ENCODE data around the gene CALHM6.

CALHM6 gene

GRCh38 chr6:116465246-116465645 is 4.1 kb downstream of the CALHM6 start:
- no peak for DNase-seq (ENCODE audit: insufficient read length, low spot score)
- FAIRE-seq = peak; percentile 66
- TF ChIP-seq POU2F2 (IDR thresholded peaks at IDR 0.05; ENCODE audit: low read depth, low read length) = no peak
- TF ChIP-seq POLR2A (IDR thresholded peaks at IDR 0.05; ENCODE audit: low read depth, low read length) = no peak
- no peak for TF ChIP-seq PAX5 (IDR thresholded peaks at IDR 0.05; ENCODE audit: insufficient read depth, low read length, severe bottlenecking)
- no peak for TF ChIP-seq SPI1 (IDR thresholded peaks at IDR 0.05; ENCODE audit: low read depth, low read length)
- no peak for TF ChIP-seq TAF1 (IDR thresholded peaks at IDR 0.05; ENCODE audit: low read depth, low read length)
- no peak for TF ChIP-seq POLR2AphosphoS5 (IDR thresholded peaks at IDR 0.05; ENCODE audit: low read depth, low read length)

- FAIRE-seq = no peak
- TF ChIP-seq SPI1 (IDR thresholded peaks at IDR 0.05; ENCODE audit: low read depth, low read length) (no peak), TAF1 (IDR thresholded peaks at IDR 0.05; ENCODE audit: low read depth, low read length) (no peak), POU2F2 (IDR thresholded peaks at IDR 0.05; ENCODE audit: low read depth, low read length) (no peak), PAX5 (IDR thresholded peaks at IDR 0.05; ENCODE audit: insufficient read depth, low read length, severe bottlenecking) (no peak), POLR2AphosphoS5 (IDR thresholded peaks at IDR 0.05; ENCODE audit: low read depth, low read length) (no peak), POLR2A (IDR thresholded peaks at IDR 0.05; ENCODE audit: low read depth, low read length) (no peak)
- DNase-seq (ENCODE audit: insufficient read length, low spot score) = no peak
Measured at GRCh38 chr6:116467096-116467495, 5.9 kb downstream of the CALHM6 start.

- TF ChIP-seq SPI1 (IDR thresholded peaks at IDR 0.05; ENCODE audit: low read depth, low read length) = no peak
- no peak for TF ChIP-seq PAX5 (IDR thresholded peaks at IDR 0.05; ENCODE audit: insufficient read depth, low read length, severe bottlenecking)
- TF ChIP-seq TAF1 (IDR thresholded peaks at IDR 0.05; ENCODE audit: low read depth, low read length) = no peak
- no peak for TF ChIP-seq POLR2AphosphoS5 (IDR thresholded peaks at IDR 0.05; ENCODE audit: low read depth, low read length)
- no peak for TF ChIP-seq POU2F2 (IDR thresholded peaks at IDR 0.05; ENCODE audit: low read depth, low read length)
- TF ChIP-seq POLR2A (IDR thresholded peaks at IDR 0.05; ENCODE audit: low read depth, low read length) = no peak
- FAIRE-seq (no peak), DNase-seq (ENCODE audit: insufficient read length, low spot score) (no peak)
Measured at GRCh38 chr6:116467514-116467913, 6.3 kb downstream of the CALHM6 start.

GRCh38 chr6:116468293-116468692 is 7.1 kb downstream of the CALHM6 start:
- TF ChIP-seq TAF1 (IDR thresholded peaks at IDR 0.05; ENCODE audit: low read depth, low read length) (no peak), POU2F2 (IDR thresholded peaks at IDR 0.05; ENCODE audit: low read depth, low read length) (no peak), SPI1 (IDR thresholded peaks at IDR 0.05; ENCODE audit: low read depth, low read length) (no peak), POLR2A (IDR thresholded peaks at IDR 0.05; ENCODE audit: low read depth, low read length) (no peak), PAX5 (IDR thresholded peaks at IDR 0.05; ENCODE audit: insufficient read depth, low read length, severe bottlenecking) (no peak), POLR2AphosphoS5 (IDR thresholded peaks at IDR 0.05; ENCODE audit: low read depth, low read length) (no peak)
- FAIRE-seq (no peak), DNase-seq (ENCODE audit: insufficient read length, low spot score) (no peak)

GRCh38 chr6:116471531-116471930 is 10.4 kb downstream of the CALHM6 start:
- no peak for FAIRE-seq
- no peak for DNase-seq (ENCODE audit: insufficient read length, low spot score)
- no peak for TF ChIP-seq POLR2AphosphoS5 (IDR thresholded peaks at IDR 0.05; ENCODE audit: low read depth, low read length)
- TF ChIP-seq PAX5 (IDR thresholded peaks at IDR 0.05; ENCODE audit: insufficient read depth, low read length, severe bottlenecking) = no peak
- no peak for TF ChIP-seq SPI1 (IDR thresholded peaks at IDR 0.05; ENCODE audit: low read depth, low read length)

- no peak for TF ChIP-seq POLR2AphosphoS5 (IDR thresholded peaks at IDR 0.05; ENCODE audit: low read depth, low read length)
- TF ChIP-seq POU2F2 (IDR thresholded peaks at IDR 0.05; ENCODE audit: low read depth, low read length) = no peak
- no peak for FAIRE-seq
- no peak for DNase-seq (ENCODE audit: insufficient read length, low spot score)
Measured at GRCh38 chr6:116472706-116473105, 11.5 kb downstream of the CALHM6 start.

GRCh38 chr6:116475141-116475540 is 14.0 kb downstream of the CALHM6 start:
- FAIRE-seq (no peak), DNase-seq (ENCODE audit: insufficient read length, low spot score) (no peak)
- TF ChIP-seq TAF1 (IDR thresholded peaks at IDR 0.05; ENCODE audit: low read depth, low read length) (no peak), PAX5 (IDR thresholded peaks at IDR 0.05; ENCODE audit: insufficient read depth, low read length, severe bottlenecking) (no peak), POLR2AphosphoS5 (IDR thresholded peaks at IDR 0.05; ENCODE audit: low read depth, low read length) (no peak), SPI1 (IDR thresholded peaks at IDR 0.05; ENCODE audit: low read depth, low read length) (no peak), POLR2A (IDR thresholded peaks at IDR 0.05; ENCODE audit: low read depth, low read length) (no peak), POU2F2 (IDR thresholded peaks at IDR 0.05; ENCODE audit: low read depth, low read length) (no peak)

- FAIRE-seq = peak; percentile 92
- peak; percentile 22 for DNase-seq (ENCODE audit: insufficient read length, low spot score)
Measured at GRCh38 chr6:116476002-116476678, 15.0 kb downstream of the CALHM6 start.

GRCh38 chr6:116482780-116483179 is 21.6 kb downstream of the CALHM6 start:
- DNase-seq (ENCODE audit: insufficient read length, low spot score) (no peak), FAIRE-seq (no peak)
- TF ChIP-seq TAF1 (IDR thresholded peaks at IDR 0.05; ENCODE audit: low read depth, low read length) (no peak), SPI1 (IDR thresholded peaks at IDR 0.05; ENCODE audit: low read depth, low read length) (no peak), PAX5 (IDR thresholded peaks at IDR 0.05; ENCODE audit: insufficient read depth, low read length, severe bottlenecking) (no peak), POU2F2 (IDR thresholded peaks at IDR 0.05; ENCODE audit: low read depth, low read length) (no peak), POLR2AphosphoS5 (IDR thresholded peaks at IDR 0.05; ENCODE audit: low read depth, low read length) (no peak), POLR2A (IDR thresholded peaks at IDR 0.05; ENCODE audit: low read depth, low read length) (no peak)

More at GRCh38 chr6:116476002-116476678, 15.0 kb downstream of the CALHM6 start:
- TF ChIP-seq TAF1 (IDR thresholded peaks at IDR 0.05; ENCODE audit: low read depth, low read length) = no peak
- TF ChIP-seq POU2F2 (IDR thresholded peaks at IDR 0.05; ENCODE audit: low read depth, low read length) = peak; percentile 55
- peak; percentile 94 for TF ChIP-seq SPI1 (IDR thresholded peaks at IDR 0.05; ENCODE audit: low read depth, low read length)
- no peak for TF ChIP-seq POLR2AphosphoS5 (IDR thresholded peaks at IDR 0.05; ENCODE audit: low read depth, low read length)
- TF ChIP-seq PAX5 (IDR thresholded peaks at IDR 0.05; ENCODE audit: insufficient read depth, low read length, severe bottlenecking) = no peak
- TF ChIP-seq POLR2A (IDR thresholded peaks at IDR 0.05; ENCODE audit: low read depth, low read length) = no peak

GRCh38 chr6:116483616-116484015 is 22.4 kb downstream of the CALHM6 start:
- DNase-seq (ENCODE audit: insufficient read length, low spot score) (no peak), FAIRE-seq (no peak)
- no peak for TF ChIP-seq TAF1 (IDR thresholded peaks at IDR 0.05; ENCODE audit: low read depth, low read length)
- TF ChIP-seq POLR2AphosphoS5 (IDR thresholded peaks at IDR 0.05; ENCODE audit: low read depth, low read length) = no peak
- no peak for TF ChIP-seq SPI1 (IDR thresholded peaks at IDR 0.05; ENCODE audit: low read depth, low read length)
- no peak for TF ChIP-seq POLR2A (IDR thresholded peaks at IDR 0.05; ENCODE audit: low read depth, low read length)
- no peak for TF ChIP-seq PAX5 (IDR thresholded peaks at IDR 0.05; ENCODE audit: insufficient read depth, low read length, severe bottlenecking)

Measured in GM12891 (cell line).